H1 (cell line): ENCODE results near the gene B3GAT2. TPM values are rescaled to one million over a fixed set of nuclear protein-coding genes. Genes with fewer than 3 reads are reported as not detected.

ENCODE experiments used
- CTCF ChIA-PET: fragments of 300-600 bp; sonication (Branson Sonifier 250); formaldehyde crosslinking; loops from one replicate; lab custom pipeline; 2021; ENCODE audit not compliant: partially characterized antibody; lab: Charles Lee
- POLR2A ChIA-PET: fragments of 300-600 bp; sonication (Branson Sonifier 250); formaldehyde crosslinking; loops from one replicate; lab custom pipeline; 2021; ENCODE audit warnings: inconsistent platforms; ENCODE audit not compliant: partially characterized antibody; lab: Charles Lee
- DNase-seq, 2 experiments: peaks; one replicate each; pipeline versions ENCODE4 v3.0.0 to v3.0.0-alpha.2; 2010 to 2022; ENCODE audit warnings: low spot score in 2 of 2, low read depth in 1 of 2, mixed read lengths in 1 of 2
- FAIRE-seq: peaks from 2 replicates; lab custom pipeline; 2011; peaks lifted over from hg19 to GRCh38; lab: Jason Lieb, UNC
- H2AFZ ChIP-seq: 2 replicates; pipeline ENCODE4 v1.8.1; 2012; ENCODE audit warnings: low read length, inconsistent platforms
- H2AK5ac ChIP-seq: 2 replicates; pipeline ENCODE4 v1.6.1; 2013; ENCODE audit warnings: low read depth, low read length
- H2BK120ac ChIP-seq: replicated peaks from 2 replicates; pipeline ENCODE3; 2013; ENCODE audit warnings: low read depth, low read length, inconsistent platforms
- H2BK12ac ChIP-seq: 2 replicates; pipeline ENCODE4 v1.6.1; 2013; ENCODE audit warnings: low read depth, low read length
- H2BK15ac ChIP-seq: 2 replicates; pipeline ENCODE4 v1.6.1; 2013; ENCODE audit warnings: low read length
- H2BK20ac ChIP-seq: 2 replicates; pipeline ENCODE4 v1.6.1; 2013; ENCODE audit warnings: low read length
- H2BK5ac ChIP-seq: 2 replicates; pipeline ENCODE4 v1.6.1; 2013; ENCODE audit warnings: low read depth, low read length
- H3K14ac ChIP-seq: 2 replicates; pipeline ENCODE4 v1.6.1; 2013; ENCODE audit warnings: inconsistent platforms; ENCODE audit not compliant: insufficient read length
- H3K18ac ChIP-seq: 2 replicates; pipeline ENCODE4 v1.6.1; 2013; ENCODE audit warnings: low read length; ENCODE audit errors: extremely low read depth
- H3K23ac ChIP-seq: 2 replicates; pipeline ENCODE4 v1.6.1; 2013; ENCODE audit warnings: inconsistent platforms; ENCODE audit not compliant: insufficient read length
- H3K23me2 ChIP-seq: 2 replicates; pipeline ENCODE4 v1.6.1; 2013; ENCODE audit warnings: low read depth, low read length
- H3K27ac ChIP-seq: 2 replicates; pipeline ENCODE4 v1.6.1; 2011; ENCODE audit warnings: low read depth, low read length, inconsistent platforms
- H3K27me3 ChIP-seq, 4 experiments: replicated peaks in 1 of 4; 1 replicate in 1 of 4; 2 replicates in 3 of 4; pipeline versions ENCODE4 v1.6.1 to v1.8.1; 2011 to 2013; ENCODE audit warnings: low read length in 3 of 4, mild to moderate bottlenecking in 3 of 4, inconsistent platforms in 2 of 4, mixed read lengths in 2 of 4, moderate library complexity in 1 of 4; ENCODE audit not compliant: control insufficient read depth in 3 of 4, insufficient read depth in 3 of 4; ENCODE audit errors: extremely low read depth in 1 of 4
- H3K36me3 ChIP-seq, 4 experiments: 2 replicates each; pipeline versions ENCODE4 v1.6.1 to v1.8.1; 2011 to 2013; ENCODE audit warnings: mild to moderate bottlenecking in 4 of 4, low read length in 3 of 4, moderate library complexity in 2 of 4, control low read depth in 1 of 4, inconsistent platforms in 1 of 4; ENCODE audit not compliant: insufficient read depth in 4 of 4, control insufficient read depth in 2 of 4
- H3K4ac ChIP-seq: replicated peaks from 2 replicates; pipeline ENCODE3; 2013; ENCODE audit warnings: low read length, low read depth, mixed read lengths, inconsistent platforms; ENCODE audit not compliant: insufficient read length
- H3K4me1 ChIP-seq, 4 experiments: replicated peaks in 1 of 4; 1 replicate in 1 of 4; 2 replicates in 3 of 4; pipeline versions ENCODE4 v1.6.1 to v1.8.1; 2011 to 2013; ENCODE audit warnings: low read length in 3 of 4, inconsistent platforms in 2 of 4, mixed read lengths in 1 of 4; ENCODE audit not compliant: insufficient read depth in 4 of 4, control insufficient read depth in 3 of 4
- H3K4me2 ChIP-seq, 2 experiments: 2 replicates each; pipeline versions ENCODE4 v1.6.1 to v1.8.1; 2011 to 2013; ENCODE audit warnings: low read depth in 2 of 2, low read length in 2 of 2, control low read depth in 1 of 2, inconsistent platforms in 1 of 2, mild to moderate bottlenecking in 1 of 2; ENCODE audit not compliant: insufficient read depth in 1 of 2
- H3K4me3 ChIP-seq, 4 experiments: fragments of 200-600, 300-600 bp in 1 of 4; sonication (generic), shearing (Covaris generic), sonication (Bioruptor Twin) in 1 of 4; 2 replicates each; pipeline versions ENCODE4 v1.5.1 to v1.8.1; 2011 to 2016; ENCODE audit warnings: low read length in 4 of 4, low read depth in 3 of 4, control low read depth in 2 of 4, inconsistent platforms in 2 of 4, mild to moderate bottlenecking in 2 of 4, mixed read lengths in 1 of 4, moderate library complexity in 1 of 4; ENCODE audit not compliant: insufficient read depth in 2 of 4; ENCODE audit errors: extremely low read depth in 1 of 4
- H3K56ac ChIP-seq: replicated peaks from 2 replicates; pipeline ENCODE3; 2013; ENCODE audit warnings: low read depth, mild to moderate bottlenecking, mixed read lengths, low read length, inconsistent platforms; ENCODE audit not compliant: insufficient read length
- H3K79me1 ChIP-seq: 2 replicates; pipeline ENCODE4 v1.6.1; 2013; ENCODE audit warnings: low read depth, low read length, control low read depth
- H3K79me2 ChIP-seq, 2 experiments: 2 replicates each; pipeline versions ENCODE4 v1.6.1 to v1.8.1; 2012 to 2013; ENCODE audit warnings: low read length in 2 of 2, mild to moderate bottlenecking in 2 of 2, inconsistent platforms in 1 of 2; ENCODE audit not compliant: insufficient read depth in 2 of 2, control insufficient read depth in 1 of 2
- H3K9ac ChIP-seq, 4 experiments: replicated peaks in 1 of 4; 1 replicate in 1 of 4; 2 replicates in 3 of 4; pipeline versions ENCODE4 v1.6.1 to v1.8.1; 2011 to 2013; ENCODE audit warnings: low read depth in 3 of 4, low read length in 3 of 4, control low read depth in 2 of 4, mild to moderate bottlenecking in 2 of 4, moderate library complexity in 2 of 4, inconsistent platforms in 1 of 4; ENCODE audit errors: extremely low read depth in 1 of 4
- H3K9me3 ChIP-seq, 2 experiments: 2 replicates each; pipeline versions ENCODE4 v1.6.1 to v1.8.1; 2012 to 2013; ENCODE audit warnings: mild to moderate bottlenecking in 2 of 2, moderate library complexity in 2 of 2, control low read depth in 1 of 2, inconsistent platforms in 1 of 2, low read depth in 1 of 2, low read length in 1 of 2, mixed read lengths in 1 of 2; ENCODE audit not compliant: insufficient read depth in 2 of 2
- H4K20me1 ChIP-seq, 2 experiments: replicated peaks in 1 of 2; 2 replicates each; pipeline versions ENCODE3 to v1.8.1; 2011 to 2013; ENCODE audit warnings: inconsistent platforms in 2 of 2, low read length in 2 of 2, mild to moderate bottlenecking in 1 of 2; ENCODE audit not compliant: insufficient read depth in 2 of 2, control insufficient read depth in 1 of 2
- H4K5ac ChIP-seq: 2 replicates; pipeline ENCODE4 v1.6.1; 2013; ENCODE audit warnings: low read length, low read depth, mixed read lengths, inconsistent platforms; ENCODE audit not compliant: insufficient read length
- H4K8ac ChIP-seq: 2 replicates; pipeline ENCODE4 v1.8.0; 2013; ENCODE audit warnings: mild to moderate bottlenecking, moderate library complexity, low read length, inconsistent platforms; ENCODE audit not compliant: insufficient read depth; ENCODE audit errors: extremely low read depth
- H4K91ac ChIP-seq: replicated peaks from 2 replicates; pipeline ENCODE3; 2013; ENCODE audit warnings: low read length, mixed read lengths, inconsistent platforms; ENCODE audit not compliant: insufficient read length
- ASH2L ChIP-seq: fragments of 200-600, 300-600 bp; sonication (generic); IDR thresholded peaks from one replicate; pipeline ENCODE4 v1.7.1; 2017; ENCODE audit warnings: low read length
- MAFK ChIP-seq: IDR thresholded peaks from 2 replicates; pipeline ENCODE4 v1.6.1; 2012; ENCODE audit warnings: low read depth, mild to moderate bottlenecking, improper control_type of control experiment, low read length
- PHF8 ChIP-seq: fragments of 200-600 bp; sonication (generic); conservative IDR thresholded peaks from 2 replicates; pipeline ENCODE4 v1.7.1; 2012; ENCODE audit warnings: low read depth, mild to moderate bottlenecking, inconsistent platforms, low read length, moderate library complexity
- RXRA ChIP-seq: IDR thresholded peaks from 2 replicates; pipeline ENCODE4 v1.6.1; 2011; ENCODE audit warnings: low read depth, mild to moderate bottlenecking, low read length, moderate library complexity; ENCODE audit not compliant: insufficient read depth
- SIRT6 ChIP-seq: IDR thresholded peaks from one replicate; pipeline ENCODE4 v1.7.1; 2012; ENCODE audit warnings: low read length, inconsistent platforms
- WGBS, 2 experiments: shearing (Covaris generic) in 1 of 2; methylation state at CpG; one replicate each; pipeline versions ENCODE4 v1.1.6 to v1.1.7; 2013 to 2015; ENCODE audit warnings: low lambda C conversion rate in 2 of 2, mixed read lengths in 2 of 2, inconsistent platforms in 1 of 2, low coverage in 1 of 2, missing lambda C conversion rate in 1 of 2; ENCODE audit not compliant: insufficient replicate concordance in 2 of 2, insufficient coverage in 1 of 2, insufficient read length in 1 of 2; ENCODE audit errors: extremely low coverage in 1 of 2, missing lambda C conversion rate in 1 of 2; 5-methylcytosine and 5-hydroxymethylcytosine counted together
- polyA plus RNA-seq, 7 experiments: library from polyadenylated mRNA; depleted of rRNA in 3 of 7; stranded (reverse) in 5 of 7; unstranded in 2 of 7; fragments of >200 nt in 5 of 7; fragments of 200-250 nt in 2 of 7; gene quantifications; 1 replicate in 5 of 7; 2 replicates in 1 of 7; 4 replicates in 1 of 7; pipeline versions ENCODE4 v1.2.1 to v1.2.3, GENCODE V29; 2011 to 2013; ENCODE audit warnings: missing spikeins in 2 of 7, mixed read lengths in 2 of 7
- total RNA-seq: library from RNA; stranded (reverse); fragmentation: NEBNext Ultra II Directional; extraction: Animal tissue kit (Norgen Biotek cat#: 25700); gene quantifications from 2 replicates; pipeline ENCODE4 v1.2.1, GENCODE V29; 2021

Gene B3GAT2
- total and polyA plus RNA-seq, 2 of the 8 experiments (the other 6 are each of a cell fraction or from before 2014, with no cell fraction given) = 0.83 to 1.9 TPM

DNA sequence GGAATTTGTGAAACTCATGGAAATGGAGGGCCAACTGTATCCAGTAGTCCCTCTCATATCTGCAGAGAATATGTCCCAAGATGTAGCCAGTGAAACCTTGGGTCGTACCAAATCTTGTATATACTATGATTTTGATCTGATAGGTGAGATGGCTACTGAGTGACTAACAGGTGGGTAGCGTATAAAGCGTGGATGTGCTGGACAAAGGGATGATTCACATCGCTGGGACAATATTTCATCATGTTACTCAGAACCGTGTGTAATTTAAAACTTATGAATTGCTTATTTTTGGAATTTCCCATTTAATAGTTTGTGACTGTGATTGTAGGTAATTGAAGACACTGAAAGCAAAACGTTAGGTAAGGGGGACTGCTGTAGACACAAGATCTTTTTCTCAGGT is 145.1 kb downstream of the B3GAT2 start:
- Histone ChIP-seq H3K79me2 (no peaks in the 10 kb centered on the region), H2BK15ac (no peak overlapping the region), H2BK120ac (no peak overlapping the region), H3K18ac (no peak overlapping the region), H3K56ac (no peak overlapping the region), H4K8ac (no peak overlapping the region), H2BK5ac (no peak overlapping the region), H3K4ac (no peak overlapping the region), H4K5ac (no peak overlapping the region), H3K27me3 (no peaks in the 10 kb centered on the region), H2AFZ (no peak overlapping the region), H3K36me3 (no peaks in the 10 kb centered on the region), H3K14ac (no peak overlapping the region), H4K91ac (no peak overlapping the region), H3K79me1 (no peaks in the 10 kb centered on the region), H3K4me1 (no peaks in the 10 kb centered on the region), H3K4me2 (no peak overlapping the region), H2BK20ac (no peak overlapping the region), H3K27ac (no peak overlapping the region), H3K23ac (no peak overlapping the region), H3K9me3 (no peaks in the 10 kb centered on the region), H3K4me3 (no peak overlapping the region), H2BK12ac (no peak overlapping the region), H3K23me2 (no peaks in the 10 kb centered on the region), H3K9ac (no peak overlapping the region), H4K20me1 (no peaks in the 10 kb centered on the region), H2AK5ac (no peak overlapping the region)
- TF ChIP-seq RXRA (no peak), PHF8 (no peak), MAFK (no peak), ASH2L (no peak), SIRT6 (no peak)
- CTCF ChIA-PET = no interaction called here
- FAIRE-seq (no peak), DNase-seq (no peak)
- WGBS, 2 experiments = 92% methylated on average over 6 of the region's 6 CpGs; no CpG with 5 or more reads in 1 of the 2 experiments
- POLR2A ChIA-PET = no interaction called here
